Measurements from ENCODE around the gene GATAD2B. TPM values are rescaled to one million over a fixed set of nuclear protein-coding genes. Genes with fewer than 3 reads are reported as not detected.

Gene GATAD2B
- total and polyA plus RNA-seq, 2 experiments from 2014 or later, result 5.4 to 11.7 TPM

DNA sequence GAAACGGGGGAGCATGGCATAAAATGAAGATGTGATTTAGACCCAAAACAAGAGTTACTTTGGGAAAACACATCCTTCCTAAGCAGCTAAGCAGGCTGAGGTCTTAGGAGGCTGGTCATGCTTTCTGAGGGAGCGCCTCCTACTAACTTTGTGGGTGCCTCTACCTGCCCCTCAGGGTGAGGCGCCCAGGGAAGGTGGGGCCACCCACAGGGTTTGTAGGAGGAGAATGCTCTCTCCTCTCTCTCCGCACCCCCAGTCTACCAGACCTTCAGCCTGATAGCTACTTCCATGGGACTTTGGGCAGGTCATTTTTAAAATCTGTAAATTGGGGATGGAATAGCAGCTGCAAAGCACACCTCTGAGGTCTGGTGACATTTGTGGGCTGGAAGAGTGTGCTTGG is 123.8 kb downstream of the GATAD2B start:
- H2AFZ ChIP-seq, result no peak overlapping the region
- H3K4me1 ChIP-seq (ENCODE audit: insufficient read depth), result no peaks in the 10 kb centered on the region
- H3K27me3 ChIP-seq, result no peaks in the 10 kb centered on the region
- no peak overlapping the region for H3K27ac ChIP-seq
- no peaks in the 10 kb centered on the region for H4K20me1 ChIP-seq (ENCODE audit: insufficient read depth, poor library complexity, severe bottlenecking)
- no peaks in the 10 kb centered on the region for H3K79me2 ChIP-seq
- no peak for DNase-seq (ENCODE audit: low spot score)
- H3K9me2 ChIP-seq (replicated peaks; ENCODE audit: insufficient read depth), result no peaks in the 10 kb centered on the region
- WGBS (ENCODE audit: low lambda C conversion rate, missing lambda C conversion rate), result 90% methylated on average over 4 of the region's 4 CpGs
- no peak overlapping the region for H3K4me3 ChIP-seq
- H3K9me3 ChIP-seq (ENCODE audit: low read depth), result no peaks in the 10 kb centered on the region
- no peaks in the 10 kb centered on the region for H3K36me3 ChIP-seq (replicated peaks; ENCODE audit: insufficient read depth, low read depth)
- no peak overlapping the region for H3K4me2 ChIP-seq
- TF ChIP-seq EZH2 (IDR thresholded peaks at IDR 0.05; ENCODE audit: borderline replicate concordance), result no peak
- TF ChIP-seq EZH2phosphoT487 (IDR thresholded peaks at IDR 0.05; ENCODE audit: low read depth, severe bottlenecking, unreplicated experiment), result no peak
- no peak for TF ChIP-seq CTCF (IDR thresholded peaks at IDR 0.05; ENCODE audit: poor library complexity)

- no peak overlapping the region for H3K4me3 ChIP-seq
- H3K27ac ChIP-seq, result no peak overlapping the region
- no peaks in the 10 kb centered on the region for H3K9me2 ChIP-seq (replicated peaks; ENCODE audit: insufficient read depth)
- WGBS (ENCODE audit: low lambda C conversion rate, missing lambda C conversion rate), result 89% methylated on average over 3 of the region's 3 CpGs
- H3K9me3 ChIP-seq (ENCODE audit: low read depth), result no peaks in the 10 kb centered on the region
- no peaks in the 10 kb centered on the region for H4K20me1 ChIP-seq (ENCODE audit: insufficient read depth, poor library complexity, severe bottlenecking)
- no peak overlapping the region for H3K4me2 ChIP-seq
- no peaks in the 10 kb centered on the region for H3K79me2 ChIP-seq
- no peaks in the 10 kb centered on the region for H3K36me3 ChIP-seq (replicated peaks; ENCODE audit: insufficient read depth, low read depth)
- no peak for TF ChIP-seq CTCF (IDR thresholded peaks at IDR 0.05; ENCODE audit: poor library complexity)
- TF ChIP-seq EZH2 (IDR thresholded peaks at IDR 0.05; ENCODE audit: borderline replicate concordance), result no peak
- TF ChIP-seq EZH2phosphoT487 (IDR thresholded peaks at IDR 0.05; ENCODE audit: low read depth, severe bottlenecking, unreplicated experiment), result no peak
- H2AFZ ChIP-seq, result no peak overlapping the region
- H3K4me1 ChIP-seq (ENCODE audit: insufficient read depth), result no peaks in the 10 kb centered on the region
- no peaks in the 10 kb centered on the region for H3K27me3 ChIP-seq
- no peak for DNase-seq (ENCODE audit: low spot score)
These were observed 124.3 kb downstream of the GATAD2B start for GRCh38 chr1:153798468-153798780.

DNA sequence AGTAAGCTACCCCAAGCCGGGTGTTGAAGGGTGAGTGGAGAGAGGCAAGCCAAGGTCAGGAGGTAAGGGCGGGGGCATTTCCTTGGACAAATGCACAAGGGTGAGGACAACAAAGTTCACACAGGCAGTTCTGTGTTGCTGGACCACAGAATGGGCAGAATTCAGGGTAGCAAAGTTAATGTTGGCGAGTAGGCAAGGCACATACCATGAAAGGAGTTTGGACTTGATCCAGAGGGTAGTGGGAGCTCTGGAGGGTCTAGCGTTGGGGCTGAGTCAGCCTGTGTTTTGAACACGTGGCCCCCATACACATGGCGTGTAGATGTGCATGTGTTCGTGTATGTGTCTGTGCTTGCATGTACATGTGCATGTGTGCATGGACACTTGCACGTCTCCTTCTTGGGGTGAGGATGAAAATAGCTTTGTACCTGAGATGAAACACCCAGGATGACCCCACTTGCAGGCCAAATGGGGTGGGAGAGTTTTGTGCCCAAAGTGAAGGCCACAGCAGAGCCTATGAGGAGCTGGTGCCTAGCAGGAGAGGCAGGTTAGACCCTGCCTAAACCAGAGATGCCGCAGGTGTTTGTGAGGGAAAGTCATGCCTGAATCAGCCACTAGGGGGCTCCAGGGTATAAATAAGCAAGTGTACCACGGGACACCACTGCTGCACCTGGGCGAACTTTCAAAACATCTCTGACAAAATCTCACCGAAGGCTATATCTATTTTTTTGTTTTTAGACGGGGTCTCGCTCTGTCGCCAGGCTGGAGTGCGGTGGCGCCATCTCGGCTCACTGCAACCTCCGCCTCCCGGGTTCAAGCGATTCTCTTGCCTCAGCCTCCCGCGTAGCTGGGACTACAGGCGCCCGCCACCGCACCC is 125.7 kb downstream of the GATAD2B start:
- DNase-seq (ENCODE audit: low spot score), result peak; percentile 88
- TF ChIP-seq CTCF (IDR thresholded peaks at IDR 0.05; ENCODE audit: poor library complexity) (peak; percentile 75), EZH2 (IDR thresholded peaks at IDR 0.05; ENCODE audit: borderline replicate concordance) (no peak), EZH2phosphoT487 (IDR thresholded peaks at IDR 0.05; ENCODE audit: low read depth, severe bottlenecking, unreplicated experiment) (no peak)
- H3K27me3 ChIP-seq, result no peaks in the 10 kb centered on the region
- H3K36me3 ChIP-seq (replicated peaks; ENCODE audit: insufficient read depth, low read depth), result no peaks in the 10 kb centered on the region
- no peaks in the 10 kb centered on the region for H3K9me2 ChIP-seq (replicated peaks; ENCODE audit: insufficient read depth)
- H3K4me2 ChIP-seq, result no peak overlapping the region
- H3K4me1 ChIP-seq (ENCODE audit: insufficient read depth), result no peaks in the 10 kb centered on the region
- H3K9me3 ChIP-seq (ENCODE audit: low read depth), result no peaks in the 10 kb centered on the region
- no peaks in the 10 kb centered on the region for H4K20me1 ChIP-seq (ENCODE audit: insufficient read depth, poor library complexity, severe bottlenecking)
- WGBS (ENCODE audit: low lambda C conversion rate, missing lambda C conversion rate), result 63% methylated on average over 26 of the region's 26 CpGs
- no peak overlapping the region for H3K27ac ChIP-seq
- no peak overlapping the region for H3K4me3 ChIP-seq
- no peaks in the 10 kb centered on the region for H3K79me2 ChIP-seq
- H2AFZ ChIP-seq, result no peak overlapping the region

Data from hepatocyte (in vitro differentiated cells).